Superior temporal gyrus (tissue), 1 donor: ENCODE data around the gene CXorf58.
A peak's percentile ranks its signal among the peaks of the same experiment; 100 is the strongest.

Experiments used
- DNase-seq: peaks from one replicate; pipeline ENCODE4 v3.0.0-alpha.2; 2016; ENCODE audit errors: extremely low spot score

The CXorf58 gene

DNA sequence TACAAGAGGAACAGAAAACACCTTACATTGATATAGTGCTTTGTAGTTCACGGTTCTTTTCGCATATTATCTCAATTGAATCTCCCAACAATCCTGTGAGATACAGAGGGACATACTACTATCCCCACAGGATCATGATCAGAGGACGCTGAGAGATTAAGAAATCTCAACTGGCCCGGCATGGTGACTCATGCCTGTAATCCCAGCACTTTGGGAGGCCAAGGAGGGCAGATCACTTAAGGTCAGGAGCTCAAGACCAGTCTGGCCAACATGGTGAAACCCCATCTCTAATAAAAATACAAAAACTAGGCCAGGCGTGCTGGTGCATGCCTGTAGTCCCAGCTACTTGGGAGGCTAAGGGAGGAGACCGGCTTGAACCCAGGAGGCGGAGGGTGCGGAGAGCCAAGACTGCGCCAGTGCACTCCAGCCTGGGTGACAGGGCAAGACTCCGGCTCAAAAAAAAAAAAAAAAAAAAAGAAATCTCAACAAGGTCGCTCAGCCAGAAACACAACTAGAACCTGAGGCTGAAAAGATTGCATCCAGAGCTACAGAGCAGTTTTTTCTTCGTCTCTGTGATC lies 7.5 kb upstream of the CXorf58 start:
- DNase-seq: no peak

DNA sequence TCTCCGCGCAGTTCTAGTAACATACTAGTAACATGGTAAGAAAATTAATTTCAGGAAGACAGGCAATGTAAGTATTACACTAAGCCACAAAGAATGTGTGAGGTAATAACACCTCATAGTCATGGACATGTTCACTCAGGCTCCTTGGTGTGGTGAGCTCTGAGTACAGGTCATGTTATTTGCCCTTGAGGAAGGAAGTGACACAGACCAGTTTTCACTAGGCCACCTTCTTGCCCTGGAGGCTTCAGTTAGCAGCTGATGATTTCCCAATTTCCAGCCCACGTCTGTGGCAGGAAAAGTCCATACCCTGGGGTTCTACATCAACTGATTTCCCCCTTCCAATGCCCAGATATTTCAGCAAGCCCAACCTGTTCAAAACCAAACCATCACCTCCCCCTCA lies 6.7 kb upstream of the CXorf58 start:
- DNase-seq: no peak

DNA sequence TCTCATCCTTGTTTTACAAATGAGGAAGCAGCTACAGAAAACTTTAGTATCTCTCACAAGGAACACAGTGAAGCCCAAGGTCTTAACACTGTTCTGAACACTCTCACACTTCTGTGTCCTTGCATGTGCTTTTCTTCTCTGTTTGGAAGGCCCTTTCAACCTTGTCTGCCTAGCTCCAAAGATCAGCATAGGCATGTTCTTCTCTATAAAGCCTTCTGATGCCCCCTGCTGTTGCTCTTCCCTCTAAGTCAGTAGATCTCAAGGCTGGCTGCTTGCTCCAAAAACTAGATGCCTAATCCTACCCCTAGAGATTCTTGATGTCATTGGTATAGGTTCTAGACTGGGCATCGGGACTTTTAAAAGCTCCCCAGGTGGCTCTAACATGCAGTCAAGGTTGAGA lies 6.0 kb upstream of the CXorf58 start:
- peak; percentile 78 for DNase-seq

DNA sequence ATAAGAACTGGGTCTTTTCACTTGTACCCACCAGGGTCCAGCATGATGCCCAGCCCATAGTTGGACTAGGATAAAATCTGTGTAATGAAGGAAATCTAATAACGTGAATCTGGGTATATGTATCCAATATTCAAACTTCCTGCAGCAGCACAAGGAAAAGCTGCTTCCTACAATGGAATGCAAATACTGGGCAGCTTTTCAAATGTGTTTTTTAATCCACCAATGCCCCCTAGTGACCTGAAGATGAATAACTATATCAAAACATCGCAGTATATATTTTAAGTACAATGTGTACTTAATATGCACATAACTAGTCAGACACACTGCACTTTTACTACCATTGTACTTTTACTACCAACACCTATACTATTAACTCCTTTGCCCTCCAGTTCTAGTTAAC lies 5.4 kb upstream of the CXorf58 start:
- DNase-seq: peak; percentile 82

DNA sequence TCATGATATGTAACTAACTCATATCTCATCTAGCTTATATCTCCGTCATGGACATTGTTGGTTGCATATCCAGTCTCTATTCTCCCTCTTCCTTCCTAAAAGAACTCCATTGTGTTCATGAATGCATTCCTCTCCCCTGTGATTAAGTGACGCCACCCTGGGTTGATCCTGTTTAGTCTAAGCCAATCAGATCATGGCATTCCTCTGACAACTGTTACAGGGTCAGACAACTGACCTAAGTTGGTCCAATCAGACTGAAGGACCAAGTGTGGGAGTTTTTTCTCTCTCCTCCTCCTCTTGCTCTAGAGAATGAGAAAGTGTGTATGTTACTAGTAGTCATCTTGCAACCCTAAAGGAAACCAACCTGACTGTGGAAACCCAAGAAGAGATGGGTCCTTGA lies 3.7 kb upstream of the CXorf58 start:
- DNase-seq: no peak

DNA sequence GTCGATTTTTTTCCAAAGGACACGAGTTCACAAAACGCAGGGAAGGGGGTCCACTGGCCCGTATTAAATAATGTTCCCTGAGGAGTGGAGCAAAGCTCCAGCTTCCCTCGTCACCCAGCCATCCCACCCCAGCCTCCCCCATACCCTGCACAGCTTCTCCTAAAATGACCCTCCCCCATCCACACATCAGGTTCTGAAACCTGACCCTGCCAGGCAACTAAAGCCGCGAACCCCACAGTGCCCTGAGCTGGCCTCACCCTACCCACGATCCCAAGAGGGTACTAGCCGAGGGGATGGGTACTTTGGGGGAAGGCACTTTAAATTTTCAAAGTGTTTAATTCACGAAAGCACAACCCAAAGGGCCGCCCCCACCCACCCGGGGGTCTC lies 702 bp upstream of the CXorf58 start:
- no peak for DNase-seq

DNA sequence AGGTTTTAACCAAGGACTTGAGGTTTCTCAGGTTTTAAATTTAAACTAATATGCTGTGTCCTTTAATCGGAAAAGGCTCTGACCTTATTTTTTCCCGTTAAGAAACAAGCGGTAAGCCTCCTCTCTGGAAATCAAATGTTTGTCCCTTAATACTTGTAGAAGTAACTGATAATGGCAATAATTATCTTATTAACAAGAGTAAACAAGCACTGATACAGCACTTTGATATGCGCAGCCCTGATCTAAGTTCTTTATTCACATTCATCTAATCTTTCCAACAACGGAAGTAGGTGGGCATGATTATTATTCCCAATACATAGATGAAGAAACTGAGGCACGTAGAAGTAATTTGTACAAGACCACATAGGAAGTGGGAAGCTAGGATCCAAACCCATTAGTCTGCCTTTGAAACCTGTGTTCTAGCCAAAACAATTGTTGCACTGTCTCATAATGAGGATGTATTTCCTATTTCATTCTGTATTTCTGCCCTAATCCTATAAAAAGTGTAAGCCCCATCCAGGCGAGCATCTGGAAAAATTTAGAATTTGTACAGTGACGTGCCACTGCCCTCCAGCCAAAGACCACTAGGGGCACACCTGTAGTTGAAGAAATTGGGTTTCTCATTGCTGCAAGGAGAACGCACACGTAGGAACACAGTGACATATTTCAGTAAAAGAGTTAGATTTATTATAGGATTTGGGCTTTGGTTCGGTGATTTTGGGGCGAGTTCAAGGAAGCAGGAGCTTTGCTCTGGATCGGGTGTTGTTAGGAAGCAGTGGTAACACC lies 606 bp downstream of the CXorf58 start:
- DNase-seq: no peak

DNA sequence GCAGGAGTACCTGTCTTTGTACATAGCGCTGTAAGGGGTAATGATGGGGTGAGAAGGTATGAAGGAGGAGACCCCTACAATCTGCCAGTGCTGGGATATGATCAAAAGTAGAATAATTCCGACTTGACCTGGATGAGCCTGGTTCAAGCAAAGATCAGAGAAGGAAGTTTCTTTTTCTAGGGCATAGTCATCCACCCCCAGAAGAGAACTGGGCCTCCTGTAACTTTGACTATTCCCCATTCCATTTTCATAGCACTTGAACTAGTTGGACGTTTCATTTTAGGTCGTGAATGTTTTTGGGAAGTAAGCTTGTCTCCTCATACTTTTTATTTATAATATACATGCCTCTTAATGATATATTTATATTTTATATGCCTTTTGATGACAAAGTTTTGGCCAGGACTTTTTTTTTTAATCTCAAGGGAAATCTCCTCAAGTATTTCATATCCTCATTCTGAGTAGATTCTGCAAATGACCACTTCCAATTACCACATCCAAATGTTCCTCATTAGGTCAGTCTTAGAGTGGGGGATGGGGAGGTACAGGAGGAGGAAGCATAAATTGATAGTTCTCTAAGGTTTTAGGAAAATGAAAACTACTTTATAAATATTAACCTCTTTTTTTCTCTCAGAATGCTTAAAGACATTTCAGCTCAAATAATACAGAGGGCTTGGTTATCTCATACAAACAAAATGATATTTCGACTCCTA lies 3.5 kb downstream of the CXorf58 start:
- DNase-seq: no peak

DNA sequence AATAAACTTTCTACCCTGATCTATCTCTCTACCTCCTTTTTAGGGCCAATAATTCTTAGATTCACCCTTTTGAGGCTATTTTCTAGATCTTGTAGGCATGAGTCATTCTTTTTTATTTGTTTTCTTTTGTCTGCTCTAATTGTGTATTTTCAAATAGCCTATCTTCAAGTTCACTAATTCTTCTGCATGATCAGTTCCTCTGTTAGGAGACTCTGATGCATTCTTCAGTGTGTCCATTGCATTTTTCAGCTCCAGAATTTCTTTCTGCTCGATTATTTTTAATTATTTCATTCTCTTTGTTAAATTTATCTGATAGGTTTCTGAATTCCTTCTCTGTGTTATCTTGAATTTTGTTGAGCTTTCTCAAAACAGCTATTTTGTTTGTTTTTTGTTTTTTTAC lies 11.3 kb downstream of the CXorf58 start:
- no peak for DNase-seq

DNA sequence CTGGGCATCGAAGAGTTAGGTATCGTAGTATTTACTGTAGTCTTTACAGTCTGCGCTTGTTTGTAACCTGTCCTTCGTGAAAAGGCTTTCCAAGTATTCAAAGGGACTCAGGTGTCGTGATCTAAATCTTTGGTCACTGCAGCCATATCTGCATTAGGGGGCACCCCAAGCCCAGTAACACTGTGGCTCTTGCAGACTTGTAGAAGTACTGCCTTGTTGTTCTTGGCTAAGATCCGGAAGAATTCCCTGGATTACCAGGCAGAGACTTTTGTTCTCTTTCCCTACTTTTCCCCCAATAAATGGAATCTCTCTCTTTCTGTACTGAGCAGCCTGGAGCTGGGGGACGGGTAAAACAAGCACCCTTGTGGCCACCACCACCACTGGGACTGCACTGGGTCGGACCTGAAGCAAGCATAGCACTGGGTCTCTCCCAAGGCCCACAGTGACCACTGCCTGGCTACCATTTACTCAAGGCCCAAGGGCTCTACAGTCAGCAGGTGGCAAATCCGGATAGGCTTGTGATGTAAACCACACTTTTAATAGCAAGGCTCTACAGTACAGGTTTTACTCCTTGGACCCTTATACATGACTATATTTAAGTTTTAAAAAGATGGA lies 12.0 kb downstream of the CXorf58 start:
- DNase-seq: no peak

DNA sequence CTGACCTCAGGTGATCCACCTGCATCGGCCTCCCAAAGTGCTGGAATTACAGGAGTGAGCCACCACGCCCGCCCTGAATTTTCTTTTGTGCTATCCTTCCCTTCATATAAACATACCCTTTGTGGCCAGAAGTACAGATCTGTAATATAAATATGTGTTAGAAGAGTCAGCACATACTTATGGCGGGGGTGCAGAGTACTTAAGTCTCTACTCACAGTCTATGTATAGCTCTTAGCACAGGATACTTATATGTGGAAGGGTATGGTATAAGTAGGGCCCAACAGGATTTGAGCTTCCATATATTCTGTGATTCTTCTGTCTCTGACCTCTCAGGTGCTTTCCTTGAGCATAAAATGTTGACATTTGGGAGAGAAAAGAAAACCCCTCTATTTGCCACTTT lies 18.2 kb downstream of the CXorf58 start:
- no peak for DNase-seq

DNA sequence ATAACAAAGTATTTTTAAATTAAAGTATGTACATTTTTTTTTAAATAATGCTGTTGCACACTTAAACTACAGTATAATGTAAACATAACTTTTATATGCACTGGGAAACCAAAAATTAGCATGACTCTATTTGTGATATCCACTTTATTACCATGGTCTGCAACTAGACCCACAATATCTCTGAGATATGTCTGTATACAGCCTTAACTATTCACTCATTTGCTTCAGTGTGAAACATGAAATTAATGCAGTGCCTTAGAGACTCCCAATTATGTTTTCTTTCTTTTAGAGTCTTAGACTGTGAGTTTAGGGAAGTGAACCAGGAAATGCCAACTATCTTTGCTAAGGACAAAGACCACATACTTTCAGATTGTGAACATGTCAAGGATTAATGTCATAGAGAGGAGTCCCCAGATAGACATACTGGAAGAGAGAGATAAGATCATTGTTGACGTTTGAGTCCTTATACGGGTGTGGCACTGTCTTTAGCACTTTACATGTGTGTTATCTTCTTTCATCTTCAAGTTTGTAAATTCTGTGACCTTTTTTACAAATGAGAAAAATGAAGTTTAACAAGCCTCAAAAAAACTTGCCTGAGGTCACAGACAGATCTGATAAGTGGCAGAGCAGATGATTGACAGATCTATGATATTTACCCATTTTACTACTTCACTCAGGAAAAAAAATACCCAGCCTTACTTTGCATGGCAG lies 23.2 kb downstream of the CXorf58 start:
- DNase-seq: no peak

DNA sequence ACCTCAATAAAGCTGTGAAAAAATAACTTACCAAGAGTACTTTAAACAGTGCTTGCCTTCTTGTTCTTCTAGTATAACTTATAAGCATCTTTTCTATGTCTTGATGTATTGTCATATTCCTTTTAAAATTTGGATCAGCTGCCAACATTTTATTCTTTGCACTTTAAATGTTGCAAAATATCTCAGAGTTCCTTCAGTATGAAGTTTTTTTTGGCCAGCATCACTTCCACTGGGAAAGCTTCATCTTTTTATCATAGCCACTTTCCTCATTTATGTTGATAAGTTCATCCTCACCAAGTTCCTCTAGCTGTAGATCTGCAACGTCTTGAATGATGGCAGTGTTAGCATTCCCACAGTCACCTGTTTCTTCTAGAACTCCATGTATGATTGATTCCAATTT lies 24.2 kb downstream of the CXorf58 start:
- DNase-seq: no peak

DNA sequence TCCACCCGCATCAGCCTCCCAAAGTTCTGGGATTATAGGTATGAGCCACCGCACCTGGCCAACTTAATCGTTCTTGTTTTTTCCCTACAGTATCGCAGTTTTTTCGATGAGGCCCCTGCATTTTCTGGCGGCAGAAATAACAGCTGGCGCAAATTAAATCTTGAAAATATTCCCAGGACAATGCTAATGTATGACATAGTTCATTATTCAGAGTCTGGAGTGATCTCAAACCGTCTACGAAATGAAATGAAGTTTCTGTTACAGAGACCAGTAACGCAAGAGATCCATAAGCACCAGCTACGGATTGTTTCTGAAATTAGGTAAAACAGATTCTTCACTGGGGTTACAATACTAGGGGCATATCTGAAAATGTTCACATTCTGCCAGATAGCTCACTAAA lies 27.3 kb downstream of the CXorf58 start:
- DNase-seq: no peak

DNA sequence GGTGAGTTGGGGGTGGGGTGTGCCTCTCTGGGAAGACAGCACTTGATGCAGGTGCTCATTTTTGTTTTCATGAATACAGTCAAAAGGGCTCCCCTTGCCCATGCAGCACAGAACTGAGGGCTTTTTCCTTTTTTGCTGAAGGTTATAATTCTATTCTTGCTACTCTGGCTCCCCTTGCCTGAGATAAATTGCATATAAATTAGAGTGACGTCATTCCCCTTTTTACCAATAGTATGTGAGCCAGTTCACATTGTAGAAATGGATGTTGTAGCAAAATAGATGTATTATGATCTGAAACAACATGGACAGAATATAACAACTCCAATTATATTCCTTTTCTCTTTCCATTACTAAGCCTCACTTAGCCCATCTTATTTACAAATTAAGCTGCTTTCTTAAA lies 28.4 kb downstream of the CXorf58 start:
- DNase-seq: no peak

DNA sequence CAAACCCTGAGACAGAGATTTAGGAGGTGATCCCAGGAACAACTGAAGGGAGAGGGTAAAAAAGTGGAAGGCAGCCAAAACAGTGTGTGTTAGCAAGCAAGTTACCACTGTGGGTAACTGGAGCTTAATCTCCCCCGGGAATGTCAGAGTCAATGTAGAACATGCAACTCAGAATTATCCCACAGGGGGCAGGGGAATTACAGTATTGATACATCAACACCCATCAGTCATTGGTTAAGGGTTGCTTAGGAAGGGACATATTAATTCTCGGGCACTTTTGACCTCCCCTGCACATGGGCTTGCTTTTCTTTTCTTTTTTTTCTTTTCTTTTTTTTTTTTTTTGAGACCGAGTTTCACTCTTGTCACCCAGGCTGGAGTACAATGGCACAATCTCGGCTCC lies 29.3 kb downstream of the CXorf58 start:
- DNase-seq: no peak

DNA sequence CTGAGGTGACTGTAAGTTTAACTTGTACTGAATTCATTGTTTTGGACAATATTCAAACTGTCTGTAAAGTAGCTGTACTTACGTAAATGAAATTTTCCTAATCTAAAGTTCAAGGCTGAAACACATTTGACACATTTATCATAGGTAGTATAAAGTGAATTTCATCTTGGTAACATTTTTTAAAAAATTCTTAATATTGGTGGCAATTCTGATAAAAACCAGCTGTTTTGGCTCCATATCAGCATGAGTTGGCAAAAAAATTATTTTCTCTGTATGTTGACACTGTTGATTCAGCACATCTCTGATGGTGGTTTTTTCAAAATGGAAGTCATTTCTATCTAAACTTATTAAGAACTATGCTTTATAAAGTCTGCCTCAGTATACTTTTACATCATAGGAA lies 30.9 kb downstream of the CXorf58 start:
- DNase-seq: no peak

DNA sequence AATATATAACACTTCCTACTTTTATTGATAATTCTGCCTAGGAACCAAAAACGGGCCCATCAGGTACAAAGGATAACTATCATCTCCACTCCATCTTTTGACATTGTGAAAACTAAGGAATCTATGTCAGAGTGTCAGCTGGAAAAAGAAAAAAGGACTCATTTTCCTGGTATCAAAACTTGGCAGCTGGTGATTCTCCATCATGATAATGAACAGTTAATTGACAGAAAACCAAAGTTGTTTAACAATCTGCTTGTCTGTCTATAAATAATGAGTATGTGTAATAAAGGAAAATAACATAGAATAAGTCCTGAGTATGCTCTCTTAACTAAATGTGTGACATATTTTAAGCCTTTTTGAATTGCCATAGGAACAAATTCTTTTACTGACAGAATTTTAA lies 31.4 kb downstream of the CXorf58 start:
- DNase-seq: no peak

DNA sequence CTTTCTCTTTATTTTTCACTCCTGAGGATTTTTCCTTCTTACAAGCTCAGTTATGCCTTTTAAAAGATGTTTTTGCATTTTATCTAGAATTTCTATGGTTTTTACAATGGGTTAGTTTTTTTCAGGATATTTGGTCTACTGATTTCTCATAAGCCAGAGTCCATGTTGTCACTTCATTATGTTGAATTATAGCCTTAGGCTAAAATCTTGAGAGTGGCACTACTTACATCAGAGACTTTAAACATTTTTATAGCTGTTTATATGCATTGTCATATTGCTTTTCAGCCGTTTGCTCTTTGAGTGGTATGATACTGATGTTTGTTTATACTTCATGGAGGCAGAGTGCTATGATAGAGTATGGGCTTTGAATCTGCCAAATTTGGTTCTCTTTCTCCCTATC lies 36.4 kb downstream of the CXorf58 start:
- no peak for DNase-seq

DNA sequence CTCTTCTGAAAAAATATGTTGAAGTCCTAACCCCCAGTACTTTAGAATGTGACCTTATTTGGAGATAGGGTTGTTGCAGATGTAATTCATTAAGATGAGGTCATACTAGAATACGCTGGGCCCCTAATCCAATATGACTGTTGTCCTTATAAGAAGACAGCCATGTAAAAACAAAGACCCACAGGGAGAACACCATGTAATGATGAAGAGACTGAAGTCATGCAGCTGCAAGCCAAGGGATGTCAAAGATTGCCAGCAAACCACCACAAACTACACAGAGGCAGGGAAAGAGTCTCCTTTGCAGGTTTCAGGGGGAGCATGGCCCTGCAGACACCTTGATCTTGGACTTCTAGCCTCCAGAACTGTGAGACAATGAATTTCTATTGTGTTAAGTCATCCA lies 37.4 kb downstream of the CXorf58 start:
- DNase-seq: no peak

DNA sequence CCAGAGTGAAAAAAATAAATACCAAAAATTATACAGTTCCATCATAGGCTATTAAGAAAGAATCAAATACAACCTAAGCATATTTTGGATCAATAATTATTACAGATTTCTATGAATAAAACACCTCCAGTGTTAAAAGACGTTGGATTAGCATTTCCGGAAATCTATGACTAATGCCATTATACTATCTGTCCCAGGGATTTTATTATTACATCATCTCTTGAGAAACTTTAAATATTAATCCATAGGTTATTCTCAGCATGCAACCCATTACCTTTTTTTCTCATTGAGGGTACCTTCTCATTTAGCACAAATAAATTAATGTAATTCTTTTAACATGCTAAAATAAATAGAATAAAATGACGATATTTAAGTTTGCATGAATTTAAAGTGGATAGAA lies 44.6 kb downstream of the CXorf58 start:
- no peak for DNase-seq
